ENCODE data around the gene RTTN.
"Not testable (repeated sequence)": the region's sequence is repeated elsewhere in the genome, so short reads cannot be mapped to it uniquely, and the experiment has no call there.

Gene RTTN

GRCh38 chr18:69985239-69985638 lies 220.2 kb downstream of the RTTN start:
- DNase-seq (ENCODE audit: low read depth in 2 of 2, low spot score in 1 of 2): no peak

- no peak for DNase-seq (ENCODE audit: low read depth in 2 of 2, low spot score in 1 of 2)
Measured at GRCh38 chr18:69982417-69982816, 223.1 kb downstream of the RTTN start.

- DNase-seq (ENCODE audit: low read depth in 2 of 2, low spot score in 1 of 2): no peak
Measured at GRCh38 chr18:69981948-69982347, 223.5 kb downstream of the RTTN start.

DNA sequence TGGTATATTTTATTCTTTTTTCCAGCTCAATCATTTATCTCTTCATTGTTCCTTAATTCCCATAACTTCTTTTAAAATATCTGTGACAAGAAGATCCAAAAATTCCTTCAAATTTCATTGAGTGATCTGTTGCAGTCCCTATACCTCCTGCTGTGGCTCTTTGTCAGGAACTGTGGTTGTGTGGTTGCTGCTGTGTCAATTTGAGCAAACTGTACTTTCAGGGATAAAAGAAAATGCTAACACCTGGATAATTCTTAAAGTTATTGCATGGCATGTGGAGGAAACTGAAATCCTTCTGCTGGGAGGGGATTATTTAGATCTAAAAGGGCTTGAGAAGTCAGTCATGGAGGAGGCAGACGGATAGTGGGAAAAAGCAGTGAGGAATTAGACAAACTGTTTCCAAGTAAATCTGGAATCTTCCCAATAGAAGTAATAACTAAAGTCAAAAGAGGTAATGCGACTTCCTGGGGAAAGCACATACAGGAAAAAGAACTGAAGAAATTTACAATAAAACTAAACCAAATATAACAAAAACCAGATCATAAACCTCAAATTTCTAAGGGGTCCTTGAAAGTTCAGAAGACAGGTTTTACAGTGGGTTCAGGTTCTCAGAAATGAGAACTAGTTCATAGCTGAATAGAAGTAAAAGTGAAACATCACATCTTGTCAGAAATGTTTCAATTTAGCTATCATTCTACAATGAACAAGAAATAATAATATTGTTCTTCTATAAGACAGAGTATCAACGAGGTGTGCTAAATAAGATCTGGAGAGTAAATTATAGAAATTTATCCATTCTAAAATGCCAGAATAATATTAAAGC lies 224.3 kb downstream of the RTTN start:
- DNase-seq (ENCODE audit: low read depth in 2 of 2, low spot score in 1 of 2): no peak

DNA sequence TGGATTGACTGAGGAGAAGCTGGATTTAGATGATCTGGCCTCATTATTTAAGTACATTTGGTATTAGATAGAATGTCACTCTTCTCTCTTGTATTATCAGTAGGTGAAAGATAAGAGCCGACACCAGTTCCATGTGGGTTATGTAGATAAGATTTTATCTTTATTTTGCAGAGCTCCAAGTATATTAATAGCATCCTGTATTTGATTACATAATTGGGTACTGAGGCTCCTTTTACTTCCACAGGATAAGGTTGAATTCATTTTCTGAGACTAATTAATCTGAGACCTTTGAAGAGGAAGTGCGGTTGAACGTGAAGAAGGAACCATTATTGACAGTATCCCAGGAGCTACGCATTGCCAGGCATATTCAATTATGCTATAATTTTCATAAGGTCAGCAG lies 225.0 kb downstream of the RTTN start:
- no peak for DNase-seq (ENCODE audit: low read depth in 2 of 2, low spot score in 1 of 2)

- DNase-seq (ENCODE audit: low read depth in 2 of 2, low spot score in 1 of 2): no peak
Measured at GRCh38 chr18:69978732-69979715, 226.5 kb downstream of the RTTN start.

DNA sequence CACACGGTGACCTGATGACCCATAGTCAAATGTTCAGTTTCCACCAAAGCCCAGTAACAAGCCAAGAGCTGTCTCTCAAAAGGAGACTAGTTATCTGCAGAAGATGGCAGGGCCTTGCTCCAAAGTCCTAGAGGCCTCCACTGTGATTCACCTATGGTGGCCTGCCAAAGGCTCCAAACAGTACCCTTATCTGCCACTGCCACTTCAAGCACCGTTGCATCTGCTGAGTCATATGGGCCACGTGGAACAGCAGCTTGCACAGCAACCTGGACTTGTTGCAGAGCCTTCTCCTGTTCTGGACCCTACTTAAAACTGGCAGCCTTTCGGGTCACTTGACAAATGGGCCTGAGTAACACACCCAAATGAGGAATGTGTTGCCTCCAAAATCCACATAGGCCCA lies 230.2 kb downstream of the RTTN start:
- DNase-seq (ENCODE audit: low read depth in 2 of 2, low spot score in 1 of 2): not testable (repeated sequence)

GRCh38 chr18:69974365-69974764 lies 231.1 kb downstream of the RTTN start:
- DNase-seq (ENCODE audit: low read depth in 2 of 2, low spot score in 1 of 2): no peak

- no peak for DNase-seq (ENCODE audit: low read depth in 2 of 2, low spot score in 1 of 2)
Measured at GRCh38 chr18:69969491-69969890, 236.0 kb downstream of the RTTN start.

GRCh38 chr18:69968039-69968438 lies 237.4 kb downstream of the RTTN start:
- no peak for DNase-seq (ENCODE audit: low read depth in 2 of 2, low spot score in 1 of 2)

GRCh38 chr18:69963196-69963595 lies 242.3 kb downstream of the RTTN start:
- DNase-seq (ENCODE audit: low read depth in 2 of 2, low spot score in 1 of 2): no peak

DNA sequence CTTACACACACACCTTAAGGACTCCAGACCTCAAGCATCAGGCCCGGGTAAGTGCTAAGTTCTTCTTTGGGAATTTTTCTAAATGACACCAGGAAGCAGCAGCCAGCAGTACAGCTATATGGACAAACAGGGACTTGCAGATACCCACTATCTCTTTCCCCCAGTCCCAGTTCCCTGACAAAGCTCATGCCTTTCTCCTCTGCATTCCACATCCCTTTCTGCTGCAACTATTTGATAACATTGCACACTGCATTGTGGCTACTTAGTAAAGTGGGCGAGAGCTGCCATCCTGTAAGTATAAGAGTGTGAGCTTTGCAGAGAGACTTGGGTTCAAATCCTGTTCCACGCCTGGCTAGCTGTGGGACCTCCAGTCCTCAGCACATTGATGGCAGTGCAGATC lies 243.8 kb downstream of the RTTN start:
- DNase-seq (ENCODE audit: low read depth in 2 of 2, low spot score in 1 of 2): no peak

GRCh38 chr18:69958422-69958821 lies 247.1 kb downstream of the RTTN start:
- no peak for DNase-seq (ENCODE audit: low read depth in 2 of 2, low spot score in 1 of 2)

GRCh38 chr18:69957747-69958146 lies 247.7 kb downstream of the RTTN start:
- no peak for DNase-seq (ENCODE audit: low read depth in 2 of 2, low spot score in 1 of 2)

DNA sequence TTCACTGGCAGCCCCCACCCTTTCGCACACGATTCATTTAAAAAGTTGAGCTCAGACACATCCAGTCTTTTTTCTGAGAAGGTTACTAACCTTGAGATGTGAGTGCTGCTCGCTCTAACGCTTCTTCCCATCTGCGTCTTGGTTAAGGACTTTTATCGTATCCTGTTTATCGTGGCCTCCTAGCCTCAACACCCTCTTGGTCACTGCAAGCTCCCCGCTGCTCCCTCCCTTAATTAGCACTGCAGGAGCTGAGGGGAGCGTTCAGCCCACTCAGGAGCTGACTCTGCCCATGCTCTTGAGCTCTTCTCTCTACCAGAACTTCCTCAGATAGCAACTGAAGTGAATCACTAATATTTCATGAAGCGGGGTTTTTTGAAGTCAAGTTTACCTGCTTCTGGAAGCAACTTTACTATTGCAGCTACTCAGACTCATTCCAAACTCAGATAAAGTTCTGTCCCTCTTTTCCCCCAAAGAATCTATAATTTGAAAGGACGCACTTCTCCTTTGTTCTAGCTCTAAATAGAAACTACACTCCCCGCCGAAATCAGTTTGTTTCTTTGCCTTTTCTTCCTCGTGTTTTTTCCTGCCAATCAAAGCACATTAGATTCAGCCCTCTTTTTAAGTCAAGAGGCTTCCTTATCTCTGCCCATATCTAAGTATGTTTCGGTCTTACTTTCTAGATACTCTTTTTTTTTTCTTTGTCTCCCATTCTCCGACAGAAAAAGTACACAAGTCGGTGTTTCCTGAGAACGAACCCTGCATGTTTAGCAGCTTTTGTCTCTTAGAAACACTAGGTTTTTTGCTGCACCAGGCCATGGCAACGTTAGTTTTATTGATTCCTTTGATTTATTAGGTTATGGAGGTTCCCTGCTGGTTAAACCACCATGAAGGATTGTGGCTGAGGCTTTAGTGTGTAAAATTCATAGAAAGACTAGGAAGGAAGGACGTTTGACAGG lies 248.5 kb downstream of the RTTN start:
- no peak for DNase-seq (ENCODE audit: low read depth in 2 of 2, low spot score in 1 of 2)

DNA sequence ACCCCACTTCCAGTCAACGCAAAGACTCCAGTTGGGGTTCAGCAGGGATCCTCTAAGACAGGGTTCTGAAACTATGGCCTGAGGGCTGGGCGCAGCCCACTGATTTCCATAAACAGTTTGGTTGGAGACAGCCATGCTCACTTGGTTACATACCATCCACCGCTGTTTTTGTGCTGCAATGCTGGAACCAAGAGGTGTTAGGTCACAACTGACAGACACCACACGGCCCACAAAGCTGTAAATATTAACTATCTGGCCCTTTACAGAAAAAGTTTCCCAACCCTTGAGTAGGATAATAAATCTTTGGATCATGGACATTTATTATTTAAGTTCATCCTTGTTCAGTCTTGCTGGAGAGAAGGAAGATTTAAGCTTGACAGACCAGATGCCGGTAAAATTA lies 249.4 kb downstream of the RTTN start:
- no peak for DNase-seq (ENCODE audit: low read depth in 2 of 2, low spot score in 1 of 2)

DNA sequence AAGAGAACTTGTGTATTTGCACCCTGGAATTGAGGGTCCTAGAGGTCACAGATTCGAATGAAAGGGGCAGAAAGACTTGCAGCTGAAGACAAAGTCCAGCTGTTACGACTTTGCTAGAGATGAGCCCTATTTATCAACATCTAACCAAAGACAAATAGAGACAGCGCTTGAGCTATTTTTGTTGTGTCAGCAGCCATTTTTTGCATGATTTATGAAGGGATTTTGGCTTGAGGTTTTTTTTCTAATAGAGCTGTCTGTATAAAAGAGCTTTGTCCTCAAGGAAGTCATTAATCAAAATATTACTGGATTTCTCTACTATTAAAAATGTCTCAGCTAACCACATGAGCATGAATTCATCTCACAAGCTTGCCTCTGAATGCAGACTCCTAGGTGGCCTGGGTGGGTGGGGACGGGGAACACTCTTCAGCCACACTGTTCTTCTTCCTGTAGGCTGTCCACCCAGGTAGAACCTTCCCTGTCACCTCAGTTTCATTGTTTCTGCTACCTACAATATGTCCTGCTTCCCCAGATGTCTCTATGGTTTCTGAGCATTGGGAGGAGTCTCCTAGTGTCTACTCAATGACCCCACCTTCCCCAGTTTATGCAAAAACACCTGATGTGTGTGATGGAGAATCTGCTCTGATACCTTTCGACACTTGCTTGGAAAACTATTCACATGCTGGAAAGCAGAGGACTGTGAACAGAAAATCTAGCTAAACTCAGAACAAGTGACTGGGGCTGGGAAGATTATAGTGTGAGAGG lies 250.6 kb downstream of the RTTN start:
- no peak for DNase-seq (ENCODE audit: low read depth in 2 of 2, low spot score in 1 of 2)

DNA sequence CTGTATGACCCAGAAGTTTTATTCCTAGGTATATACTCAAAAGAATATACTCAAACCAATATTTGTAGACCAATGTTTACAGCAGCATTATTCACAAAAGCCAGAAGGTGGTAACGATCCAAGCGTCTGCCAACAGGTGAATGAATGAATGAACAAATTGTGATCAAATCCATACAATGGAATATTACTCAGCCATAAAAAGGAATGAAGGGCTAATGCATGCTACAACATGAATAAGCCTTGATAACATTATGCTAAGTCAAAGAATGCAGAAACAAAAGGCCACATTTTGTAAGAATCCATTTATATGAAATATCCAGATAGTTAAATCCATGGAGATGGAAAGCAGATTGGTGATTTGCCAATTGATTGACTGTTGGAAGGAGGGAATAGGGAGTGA lies 252.3 kb downstream of the RTTN start:
- DNase-seq (ENCODE audit: low read depth in 2 of 2, low spot score in 1 of 2): no peak

Data from stimulated activated CD8-positive, alpha-beta memory T cell treated with anti-CD3 and anti-CD28 coated beads, Interleukin-4, amount 100 ng/mL, for 4 hours (primary cell).